AG09319 (cell line): ENCODE data around the gene B3GNT8.
A peak's percentile ranks its signal among the peaks of the same experiment; 100 is the strongest.
"Not testable (repeated sequence)": the region's sequence is repeated elsewhere in the genome, so short reads cannot be mapped to it uniquely, and the experiment has no call there.

Experiments
- DNase-seq: peaks from one replicate; pipeline ENCODE4 v3.0.0-alpha.2; 2010; ENCODE audit warnings: low read depth; ENCODE audit errors: extremely low read depth
- CTCF ChIP-seq: IDR thresholded peaks from 2 replicates; pipeline ENCODE4 v1.5.1; 2011; ENCODE audit warnings: low read depth, mild to moderate bottlenecking, inconsistent platforms, low read length, moderate library complexity

The B3GNT8 gene, protein sequence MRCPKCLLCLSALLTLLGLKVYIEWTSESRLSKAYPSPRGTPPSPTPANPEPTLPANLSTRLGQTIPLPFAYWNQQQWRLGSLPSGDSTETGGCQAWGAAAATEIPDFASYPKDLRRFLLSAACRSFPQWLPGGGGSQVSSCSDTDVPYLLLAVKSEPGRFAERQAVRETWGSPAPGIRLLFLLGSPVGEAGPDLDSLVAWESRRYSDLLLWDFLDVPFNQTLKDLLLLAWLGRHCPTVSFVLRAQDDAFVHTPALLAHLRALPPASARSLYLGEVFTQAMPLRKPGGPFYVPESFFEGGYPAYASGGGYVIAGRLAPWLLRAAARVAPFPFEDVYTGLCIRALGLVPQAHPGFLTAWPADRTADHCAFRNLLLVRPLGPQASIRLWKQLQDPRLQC

GRCh38 chr19:41426952-41427646 is at the start of gene B3GNT8:
Gene B3GNT8 (minus strand): TSS chr19:41427374. CDS start chr19:41426778, 596 bp downstream.
- DNase-seq: peak; percentile 25

DNA sequence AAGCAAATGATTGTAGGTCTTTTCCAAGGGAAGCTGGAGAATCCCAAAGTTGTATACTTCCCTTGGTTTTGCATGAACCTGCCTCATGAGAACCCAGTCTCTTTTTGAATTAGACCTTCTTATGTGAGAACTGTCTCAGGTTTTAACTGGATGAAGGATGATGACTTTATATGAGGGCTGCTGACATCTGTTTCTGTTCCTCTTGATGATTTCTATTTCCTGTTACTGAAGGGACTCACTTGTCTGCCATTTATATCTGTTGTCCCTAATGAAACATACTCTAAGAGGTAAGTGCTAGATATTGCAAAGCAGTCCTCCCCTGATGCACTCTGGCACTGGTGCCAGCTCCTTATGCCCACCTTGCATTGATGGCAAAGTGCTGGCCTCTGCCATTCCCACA is 49.4 kb upstream of the B3GNT8 start:
- no peak for TF ChIP-seq CTCF
- no peak for DNase-seq

More at GRCh38 chr19:41426952-41427646, at the start of gene B3GNT8:
- TF ChIP-seq CTCF: no peak

DNA sequence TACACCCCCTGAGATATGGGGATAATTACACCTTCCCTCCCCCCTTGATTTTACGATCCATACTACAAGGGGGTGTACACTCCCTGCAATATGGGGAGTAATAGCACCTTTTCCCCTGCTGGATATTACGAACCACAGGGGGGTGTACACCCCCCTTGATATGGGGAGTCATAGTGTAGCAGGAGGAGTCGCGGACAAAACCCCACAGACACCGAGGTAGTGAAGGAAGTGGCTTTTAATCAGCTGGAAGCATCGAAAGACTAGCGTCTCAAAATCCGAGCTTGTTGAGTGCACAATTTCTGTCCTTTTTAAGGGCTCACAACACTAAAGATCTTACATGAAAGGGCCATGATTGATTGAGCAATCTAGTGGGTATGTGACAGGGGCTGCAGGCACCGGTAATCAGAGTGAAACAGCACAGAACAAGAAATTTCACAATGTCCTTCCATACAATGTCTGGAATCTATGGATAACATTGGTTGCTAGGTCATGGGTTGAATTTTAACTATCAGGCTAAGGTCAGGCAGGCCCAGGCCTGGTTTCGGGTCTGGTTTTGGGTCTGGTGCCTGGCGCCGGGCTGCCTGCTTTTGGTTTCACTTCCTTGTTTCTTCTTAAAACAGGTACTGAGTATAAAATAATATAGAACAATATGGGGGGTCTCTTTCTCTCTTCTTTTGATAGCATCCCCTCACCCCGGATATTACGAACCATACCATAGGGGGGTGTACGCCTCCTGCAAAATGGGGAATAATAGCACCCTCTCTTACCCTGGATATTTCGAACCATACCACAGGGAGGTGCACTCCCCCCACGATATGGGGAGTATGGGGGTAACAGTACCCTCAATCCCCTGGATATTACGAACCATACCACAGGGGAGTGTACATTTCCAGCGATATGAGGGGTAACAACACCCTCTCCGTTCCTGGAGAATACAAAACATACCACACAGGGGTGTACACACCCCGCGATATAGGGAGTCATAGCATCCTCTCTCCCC is 36.4 kb upstream of the B3GNT8 start:
- not testable (repeated sequence) for DNase-seq

DNA sequence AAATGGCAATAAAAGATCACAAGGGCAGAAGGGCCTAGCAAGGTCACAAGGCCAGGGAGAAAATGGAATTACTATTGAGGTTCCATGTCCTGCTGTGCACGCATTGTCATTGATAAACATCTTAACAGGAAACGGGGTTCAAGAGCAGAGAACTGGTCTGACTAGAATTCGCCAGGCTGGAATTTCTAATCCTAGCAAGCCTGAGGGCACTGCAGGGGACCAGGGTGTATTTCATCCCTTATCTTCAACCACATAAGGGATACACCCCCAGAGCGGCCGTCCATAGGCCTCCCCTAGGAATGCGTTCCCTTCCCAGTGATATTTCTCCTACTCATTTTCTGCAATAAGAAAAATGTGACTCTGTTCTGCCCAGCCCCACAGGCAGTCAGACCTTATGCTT is 35.3 kb upstream of the B3GNT8 start:
- TF ChIP-seq CTCF: no peak
- no peak for DNase-seq

DNA sequence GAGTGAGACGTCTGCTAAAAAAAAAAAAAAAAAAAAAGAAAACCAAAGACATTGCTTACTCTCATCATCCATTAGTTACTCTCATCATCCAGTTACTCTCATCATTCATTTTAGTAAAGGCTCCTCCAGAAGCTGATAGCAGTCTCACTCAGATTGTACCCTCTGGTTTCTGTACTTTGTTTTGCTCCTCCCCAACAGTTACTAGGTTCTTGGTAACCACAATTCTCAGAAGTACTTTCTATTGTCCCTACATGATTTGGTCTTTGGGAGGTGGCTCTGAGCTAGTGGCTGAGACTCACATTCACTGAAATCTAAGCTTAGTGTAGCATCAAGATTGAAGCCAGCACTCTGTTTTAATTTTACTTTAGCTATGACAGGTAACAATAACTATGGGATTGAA is 30.1 kb upstream of the B3GNT8 start:
- DNase-seq: no peak
- no peak for TF ChIP-seq CTCF

- no peak for DNase-seq
- no peak for TF ChIP-seq CTCF
Measured at GRCh38 chr19:41456342-41456918, 29.3 kb upstream of the B3GNT8 start.

DNA sequence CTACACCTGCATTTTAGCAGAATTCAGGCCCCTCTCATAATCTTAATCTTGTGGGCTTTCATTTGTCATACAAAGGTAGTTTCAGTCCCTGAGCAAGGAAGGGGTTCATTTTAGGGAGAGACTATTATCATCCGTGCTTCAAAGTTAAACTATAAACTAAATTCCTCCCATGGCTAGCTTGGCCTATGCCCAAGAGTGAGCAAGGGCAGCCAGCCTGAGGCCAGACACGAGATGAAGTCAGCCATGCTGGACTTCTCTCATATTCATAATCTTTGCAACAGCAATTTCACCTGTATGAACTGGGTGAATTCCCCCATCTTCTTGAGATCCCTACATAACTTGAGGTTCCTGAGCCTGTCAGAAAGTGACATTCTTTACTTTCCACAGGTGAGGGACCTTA is 28.8 kb upstream of the B3GNT8 start:
- TF ChIP-seq CTCF: no peak
- no peak for DNase-seq
